Lower lobe of right lung (tissue), 2 donors: ENCODE results near the gene GDPD3. TPM values are rescaled to one million over a fixed set of nuclear protein-coding genes. Genes with fewer than 3 reads are reported as not detected.
A peak's percentile ranks its signal among the peaks of the same experiment; 100 is the strongest.

ENCODE experiments used
- ATAC-seq, 2 donors: fragments of 200-7000 bp; cut with Tn5 transposase; one replicate each; pipeline ENCODE4 v1.9.1; 2020 to 2022; ENCODE audit warnings: mild to moderate bottlenecking in 2 of 2, moderate library complexity in 2 of 2
- DNase-seq: peaks from one replicate; pipeline ENCODE4 v3.0.0-alpha.2; 2020
- H3K27ac ChIP-seq: fragments of 200-600 bp; one replicate; pipeline ENCODE4 v1.8.0; 2022
- H3K27me3 ChIP-seq: fragments of 200-600 bp; one replicate; pipeline ENCODE4 v1.8.0; 2022; ENCODE audit warnings: low read depth
- H3K36me3 ChIP-seq: fragments of 200-600 bp; one replicate; pipeline ENCODE4 v1.8.0; 2022; ENCODE audit warnings: mild to moderate bottlenecking
- H3K4me1 ChIP-seq: fragments of 200-600 bp; one replicate; pipeline ENCODE4 v1.8.0; 2022
- H3K4me3 ChIP-seq: fragments of 200-600 bp; one replicate; pipeline ENCODE4 v1.8.0; 2022; ENCODE audit warnings: mild to moderate bottlenecking
- H3K9me3 ChIP-seq: fragments of 200-600 bp; one replicate; pipeline ENCODE4 v1.8.0; 2022
- intact Hi-C: fragments of 100-400 bp; cut with DNase I; formaldehyde crosslinking; loops from one replicate; pipeline ENCODE4 v1.11.0; 2022
- total RNA-seq: library from RNA; stranded (reverse); fragmentation: NEBNext Ultra II Directional; extraction: Animal tissue kit (Norgen Biotek cat#: 25700); gene quantifications from one replicate; pipeline ENCODE4 v1.2.1, GENCODE V29; 2021
- TF ChIP-seq, protein P1 (sequence below): fragments of 200-600 bp; IDR thresholded peaks from one replicate; pipeline ENCODE4 v1.8.0; 2022; ENCODE audit warnings: antibody characterized with exemption, mild to moderate bottlenecking
- donor health status: DM: no; HTN: yes; CAD: no; lungs with severe emphysema.

Gene GDPD3
- total RNA-seq, 1 donor from 2014 or later = 14.4 TPM

- intact Hi-C loops = no loop called here
- peaks cover 47% of the 10 kb centered on the region for H3K4me1 ChIP-seq
- H3K27me3 ChIP-seq = no peaks in the 10 kb centered on the region
- peaks cover 42% of the 10 kb centered on the region for H3K36me3 ChIP-seq
- peak; percentile 76 for DNase-seq
- peak overlapping the region; percentile 95 for H3K4me3 ChIP-seq
- peak overlapping the region; percentile 99 for H3K27ac ChIP-seq
- TF ChIP-seq, protein P1, sequence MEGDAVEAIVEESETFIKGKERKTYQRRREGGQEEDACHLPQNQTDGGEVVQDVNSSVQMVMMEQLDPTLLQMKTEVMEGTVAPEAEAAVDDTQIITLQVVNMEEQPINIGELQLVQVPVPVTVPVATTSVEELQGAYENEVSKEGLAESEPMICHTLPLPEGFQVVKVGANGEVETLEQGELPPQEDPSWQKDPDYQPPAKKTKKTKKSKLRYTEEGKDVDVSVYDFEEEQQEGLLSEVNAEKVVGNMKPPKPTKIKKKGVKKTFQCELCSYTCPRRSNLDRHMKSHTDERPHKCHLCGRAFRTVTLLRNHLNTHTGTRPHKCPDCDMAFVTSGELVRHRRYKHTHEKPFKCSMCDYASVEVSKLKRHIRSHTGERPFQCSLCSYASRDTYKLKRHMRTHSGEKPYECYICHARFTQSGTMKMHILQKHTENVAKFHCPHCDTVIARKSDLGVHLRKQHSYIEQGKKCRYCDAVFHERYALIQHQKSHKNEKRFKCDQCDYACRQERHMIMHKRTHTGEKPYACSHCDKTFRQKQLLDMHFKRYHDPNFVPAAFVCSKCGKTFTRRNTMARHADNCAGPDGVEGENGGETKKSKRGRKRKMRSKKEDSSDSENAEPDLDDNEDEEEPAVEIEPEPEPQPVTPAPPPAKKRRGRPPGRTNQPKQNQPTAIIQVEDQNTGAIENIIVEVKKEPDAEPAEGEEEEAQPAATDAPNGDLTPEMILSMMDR = no peak
- no peaks in the 10 kb centered on the region for H3K9me3 ChIP-seq
- ATAC-seq = peak; percentile 23 to 44
Measured at GRCh38 chr16:30065943-30066760, 47.2 kb downstream of the GDPD3 start.

DNA sequence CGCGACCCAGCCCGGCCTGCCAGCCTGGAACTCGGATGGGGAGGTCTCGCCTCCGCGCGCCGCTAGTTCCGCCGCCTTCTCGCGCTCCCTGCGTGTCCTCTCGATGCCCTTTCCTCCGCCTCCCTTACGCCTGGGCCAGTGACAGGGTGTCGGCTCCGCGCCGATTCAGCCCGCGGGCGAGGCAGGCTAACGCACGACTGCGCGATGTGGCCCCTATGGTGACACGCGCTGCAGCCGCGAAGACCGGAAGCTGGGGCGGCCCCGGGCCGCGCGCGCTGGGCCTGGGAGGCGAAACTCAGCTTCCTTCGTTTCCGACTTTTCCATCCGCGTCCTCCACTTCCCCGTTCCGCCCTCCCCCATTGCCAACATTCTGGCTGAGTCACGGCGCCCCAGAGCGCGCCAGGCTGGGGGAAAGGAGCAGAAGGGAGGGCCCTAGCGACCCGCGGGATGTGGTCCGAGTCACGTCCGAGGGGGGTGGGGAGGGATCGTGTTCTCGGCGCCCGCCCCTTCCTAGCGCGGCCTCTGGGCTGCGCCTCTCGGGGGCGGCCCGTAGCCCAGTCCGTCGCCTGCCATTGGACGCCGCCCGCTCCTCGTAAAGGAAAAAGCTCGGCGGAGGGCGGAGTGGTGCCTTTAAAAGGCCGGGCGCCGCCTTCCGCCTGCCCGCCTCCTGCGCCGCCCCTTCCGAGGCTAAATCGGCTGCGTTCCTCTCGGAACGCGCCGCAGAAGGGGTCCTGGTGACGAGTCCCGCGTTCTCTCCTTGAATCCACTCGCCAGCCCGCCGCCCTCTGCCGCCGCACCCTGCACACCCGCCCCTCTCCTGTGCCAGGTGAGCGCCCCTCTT is 48.0 kb downstream of the GDPD3 start, which contains the start of gene ALDOA:
Gene ALDOA, plus strand, starts transcription at position 659 of the 841 bp plus-strand sequence. CDS start 1,138 bp downstream, outside the sequence.
- Histone ChIP-seq H3K9me3 (no peaks in the 10 kb centered on the region), H3K36me3 (peaks cover 34% of the 10 kb centered on the region), H3K27me3 (no peaks in the 10 kb centered on the region), H3K27ac (peak within 1 kb of the TSS; percentile 99), H3K4me1 (peaks cover 47% of the 10 kb centered on the region), H3K4me3 (peak within 1 kb of the TSS; percentile 95)
- DNase-seq (peak; percentile 99), ATAC-seq (peak; percentile 95 to 96)
- TF ChIP-seq, protein P1 = peak; percentile 12
- intact Hi-C loops = no loop called here

GRCh38 chr16:30064729-30065101 is 48.6 kb downstream of the GDPD3 start:
- no peaks in the 10 kb centered on the region for H3K27me3 ChIP-seq
- peaks cover 43% of the 10 kb centered on the region for H3K4me1 ChIP-seq
- TF ChIP-seq, protein P1 = no peak
- peaks cover 28% of the 10 kb centered on the region for H3K36me3 ChIP-seq
- H3K27ac ChIP-seq = peak overlapping the region; percentile 99
- peak overlapping the region; percentile 95 for H3K4me3 ChIP-seq
- H3K9me3 ChIP-seq = no peaks in the 10 kb centered on the region
- DNase-seq (no peak), ATAC-seq (peak; percentile 0 to 5)
- intact Hi-C loops = no loop called here

GRCh38 chr16:30063893-30064728 is 49.2 kb downstream of the GDPD3 start:
- intact Hi-C loops = no loop called here
- H3K9me3 ChIP-seq = no peaks in the 10 kb centered on the region
- peak overlapping the region; percentile 99 for H3K27ac ChIP-seq
- H3K4me3 ChIP-seq = peak overlapping the region; percentile 95
- TF ChIP-seq, protein P1 = peak; percentile 33
- ATAC-seq (peak; percentile 58 to 59), DNase-seq (peak; percentile 86)
- peaks cover 22% of the 10 kb centered on the region for H3K36me3 ChIP-seq
- peaks cover 37% of the 10 kb centered on the region for H3K4me1 ChIP-seq
- H3K27me3 ChIP-seq = no peaks in the 10 kb centered on the region
